LNCaP clone FGC (cell line): ENCODE results near the gene MARCHF10.

Experiments
- DNase-seq: peaks from one replicate; pipeline ENCODE4 v3.0.0-alpha.2; 2011; ENCODE audit warnings: low read depth
- H3K4me3 ChIP-seq: 2 replicates; pipeline ENCODE4 v1.5.1; 2011; ENCODE audit warnings: mild to moderate bottlenecking, low read depth, low read length, control low read depth
- CTCF ChIP-seq: IDR thresholded peaks from 2 replicates; pipeline ENCODE4 v1.5.1; 2012; ENCODE audit warnings: mild to moderate bottlenecking; ENCODE audit not compliant: control insufficient read depth, insufficient read depth; ENCODE audit errors: extremely low read depth

MARCHF10 gene

GRCh38 chr17:62760059-62760944 is 47.8 kb downstream of the MARCHF10 start:
- TF ChIP-seq CTCF, result no peak
- H3K4me3 ChIP-seq, result no peak overlapping the region
- DNase-seq, result no peak

- TF ChIP-seq CTCF, result no peak
- no peak for DNase-seq
- H3K4me3 ChIP-seq, result no peak overlapping the region
Measured at GRCh38 chr17:62757500-62757951, 50.6 kb downstream of the MARCHF10 start.

GRCh38 chr17:62756198-62756597 is 51.9 kb downstream of the MARCHF10 start:
- no peak for DNase-seq
- H3K4me3 ChIP-seq, result no peak overlapping the region
- TF ChIP-seq CTCF, result no peak

GRCh38 chr17:62755141-62755851 is 52.8 kb downstream of the MARCHF10 start:
- no peak for TF ChIP-seq CTCF
- DNase-seq, result no peak
- H3K4me3 ChIP-seq, result no peak overlapping the region

GRCh38 chr17:62754631-62755030 is 53.5 kb downstream of the MARCHF10 start:
- no peak overlapping the region for H3K4me3 ChIP-seq
- no peak for TF ChIP-seq CTCF
- DNase-seq, result no peak

GRCh38 chr17:62753562-62753961 is 54.6 kb downstream of the MARCHF10 start:
- no peak for TF ChIP-seq CTCF
- no peak for DNase-seq
- H3K4me3 ChIP-seq, result no peak overlapping the region
